HG03520 (cell line): ENCODE results near the gene TH.

ENCODE experiments used
- ATAC-seq: cut with Tn5 transposase; IDR thresholded peaks from one replicate; pipeline ENCODE4 v1.9.1; 2021; ENCODE audit warnings: mild to moderate bottlenecking, moderate library complexity; ENCODE audit not compliant: unreplicated experiment

TH gene

DNA sequence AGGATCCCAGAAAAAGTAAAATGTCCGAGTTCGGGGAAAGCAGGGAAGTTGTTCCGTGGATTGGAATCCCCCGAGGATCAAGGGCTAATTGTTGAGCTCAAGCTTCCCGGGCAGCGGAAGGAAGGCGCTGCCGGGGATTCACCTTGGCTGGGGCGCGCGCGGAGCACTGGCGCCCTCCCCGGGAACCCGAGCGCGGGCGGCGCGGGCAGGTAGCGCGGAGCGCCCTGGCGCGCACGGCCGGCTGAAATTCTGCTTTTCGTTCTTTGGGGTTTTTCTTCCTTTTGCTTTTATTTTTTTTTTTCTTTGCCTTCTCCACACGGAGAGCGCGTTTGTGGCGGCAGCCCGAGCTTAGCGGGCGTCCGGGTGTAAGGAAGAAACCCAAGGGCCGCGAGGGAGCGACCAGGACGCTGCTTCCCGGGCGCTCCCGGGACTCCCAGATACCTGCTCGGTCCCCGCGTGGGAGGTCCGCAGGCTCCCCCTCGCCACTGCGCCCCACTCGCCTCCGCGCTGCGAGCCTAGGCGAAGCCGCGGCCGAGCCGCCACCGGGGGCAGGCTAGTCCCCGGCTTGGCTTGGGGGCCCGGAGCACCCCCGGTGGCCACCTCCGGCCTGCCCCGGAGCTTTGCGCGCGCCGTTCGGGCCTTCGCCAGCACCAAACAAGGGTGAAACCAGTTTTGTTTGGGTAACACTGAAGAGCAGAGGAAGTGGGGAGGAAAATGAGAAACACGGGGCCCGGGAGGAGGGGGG is 27.6 kb downstream of the TH start:
- no peak for ATAC-seq

DNA sequence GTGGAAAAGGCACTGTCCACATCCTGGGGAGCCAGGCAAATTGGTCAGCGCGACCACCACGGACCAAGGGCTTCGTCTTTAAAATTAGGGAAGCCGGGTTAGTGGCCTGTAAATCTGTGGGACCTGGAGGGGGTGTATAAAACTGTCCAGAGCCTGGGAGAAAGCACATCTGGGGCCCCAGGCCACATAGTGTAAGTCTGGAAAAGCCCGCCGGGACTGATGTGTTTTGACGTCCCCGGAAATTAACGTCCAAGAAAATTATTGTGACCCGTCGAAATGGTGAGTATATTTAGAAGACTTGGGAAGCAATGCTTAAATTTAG is 28.2 kb downstream of the TH start:
- ATAC-seq = no peak

DNA sequence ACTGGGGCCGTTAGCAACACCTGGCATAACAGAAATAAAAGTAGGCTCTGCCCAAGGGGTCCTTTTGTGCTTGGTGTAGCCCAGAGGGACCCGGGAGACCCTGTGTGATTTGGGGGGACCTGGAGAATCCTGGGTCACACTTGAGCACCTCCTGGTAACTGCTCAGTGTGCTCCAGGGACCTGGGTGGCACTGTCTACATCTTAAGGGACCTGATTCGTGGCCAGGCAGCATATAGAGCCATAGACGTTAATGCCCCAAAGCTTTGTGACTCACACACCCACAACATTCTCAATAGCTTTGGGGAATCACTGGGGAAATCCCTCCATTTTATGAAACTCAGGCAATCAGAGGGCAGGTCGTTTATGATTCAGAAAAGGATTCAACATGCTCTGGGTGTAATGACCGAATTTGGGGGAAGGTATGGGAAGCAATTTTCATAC is 28.8 kb downstream of the TH start:
- no peak for ATAC-seq

DNA sequence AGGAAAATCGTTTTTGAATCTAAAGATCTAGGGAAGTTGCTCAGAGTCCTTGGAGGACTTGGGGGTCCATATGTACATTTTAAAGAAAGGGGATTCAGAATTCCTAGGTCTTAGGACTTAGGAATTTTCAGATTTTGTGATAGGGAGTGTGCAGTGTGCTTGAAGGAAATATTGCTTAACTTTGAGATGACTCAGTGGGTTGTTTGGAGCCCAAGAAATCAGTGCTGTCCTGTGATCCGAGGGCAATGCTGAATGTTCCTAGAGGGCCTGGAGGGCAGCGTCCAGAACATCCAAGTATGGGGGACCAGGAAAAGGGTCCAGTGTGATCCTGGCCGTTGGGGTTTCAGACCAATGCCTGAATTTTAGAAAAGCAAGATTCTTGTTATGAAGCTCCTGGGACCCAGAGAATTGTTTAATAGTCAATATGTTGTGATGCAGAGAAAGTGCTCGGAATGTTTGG is 29.3 kb downstream of the TH start:
- no peak for ATAC-seq

DNA sequence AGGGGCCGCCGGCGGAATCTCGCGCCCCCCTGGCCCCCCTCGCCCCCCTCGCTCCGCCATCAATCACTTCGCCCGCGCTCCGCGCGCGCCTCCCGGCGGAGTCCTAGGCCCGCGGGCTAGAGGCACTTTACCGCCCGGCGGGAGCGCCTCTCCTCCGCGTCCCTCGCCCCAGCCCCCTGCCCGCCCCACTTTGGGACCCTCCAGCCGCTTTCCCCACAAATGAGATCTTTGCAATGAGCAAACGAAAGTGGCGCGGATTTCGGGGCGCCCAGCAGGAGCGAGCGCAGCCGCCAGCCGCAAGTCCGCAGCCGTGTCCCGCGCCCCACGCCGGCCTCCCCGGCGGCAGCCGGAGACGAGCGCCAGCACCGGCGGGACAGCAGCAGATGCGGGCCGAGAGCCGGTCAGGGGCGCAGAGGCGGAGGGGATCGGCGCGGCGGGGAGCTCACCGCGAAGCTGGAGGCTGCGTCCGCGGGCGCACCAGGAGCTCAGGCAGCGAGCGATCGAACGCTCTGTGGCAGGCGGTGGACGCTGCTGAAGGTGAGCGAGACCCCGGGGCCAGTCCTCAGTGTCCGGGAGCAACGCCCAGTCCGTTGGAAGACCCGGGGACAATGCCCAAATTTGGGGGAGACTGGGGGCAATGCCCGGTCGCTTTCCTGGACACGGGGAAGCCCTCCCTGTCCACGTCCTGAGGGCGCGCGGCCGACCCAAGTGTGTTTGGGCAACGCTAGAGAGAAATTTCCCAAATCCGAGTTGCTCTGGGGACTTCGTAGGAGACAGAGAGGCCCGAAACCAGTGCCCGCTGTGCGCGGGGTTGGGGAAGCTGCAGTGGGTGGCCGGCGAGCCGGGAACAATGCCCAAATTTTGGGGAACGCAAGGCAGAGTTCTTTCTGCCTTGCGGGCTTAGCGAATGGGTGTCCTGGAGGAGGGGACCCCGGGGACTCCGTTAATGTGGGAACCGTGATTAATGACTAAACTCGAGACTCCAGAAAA is 30.9 kb downstream of the TH start:
- no peak for ATAC-seq

DNA sequence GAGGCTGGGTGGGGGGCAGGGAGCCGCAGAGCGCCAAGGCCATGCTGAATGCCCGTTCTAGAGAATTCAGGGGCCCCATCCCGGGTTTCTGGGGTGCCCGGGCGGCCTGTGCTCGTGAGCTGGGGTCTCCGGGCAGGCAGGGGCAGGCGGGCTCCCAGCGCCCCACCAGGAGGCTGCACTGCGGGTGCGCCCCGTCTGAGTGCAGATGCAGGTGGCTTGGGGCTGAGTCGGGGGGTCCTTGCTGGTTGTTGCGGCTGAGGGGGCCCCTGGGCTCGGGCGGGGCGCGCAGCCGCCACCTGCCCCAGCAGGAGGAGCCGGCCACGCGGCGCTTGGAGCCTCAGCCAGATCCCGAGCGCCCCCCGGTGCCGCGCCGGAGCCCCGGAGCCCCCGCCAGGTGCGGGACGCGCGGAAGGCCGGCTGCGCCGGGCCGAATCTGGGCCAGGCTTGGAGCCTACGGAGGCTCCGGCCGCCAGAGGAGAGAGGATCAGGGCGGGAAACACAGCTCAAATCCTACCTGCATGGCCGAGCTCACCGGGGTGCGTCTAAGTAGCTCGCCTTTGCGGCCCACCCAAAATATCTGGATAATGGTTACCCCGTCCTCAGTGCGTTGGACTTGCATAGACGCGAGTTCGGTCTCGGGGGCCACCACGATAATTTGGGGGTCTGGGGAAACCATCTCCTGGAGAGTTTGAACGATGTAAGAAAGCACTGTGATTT is 31.8 kb downstream of the TH start:
- no peak for ATAC-seq

DNA sequence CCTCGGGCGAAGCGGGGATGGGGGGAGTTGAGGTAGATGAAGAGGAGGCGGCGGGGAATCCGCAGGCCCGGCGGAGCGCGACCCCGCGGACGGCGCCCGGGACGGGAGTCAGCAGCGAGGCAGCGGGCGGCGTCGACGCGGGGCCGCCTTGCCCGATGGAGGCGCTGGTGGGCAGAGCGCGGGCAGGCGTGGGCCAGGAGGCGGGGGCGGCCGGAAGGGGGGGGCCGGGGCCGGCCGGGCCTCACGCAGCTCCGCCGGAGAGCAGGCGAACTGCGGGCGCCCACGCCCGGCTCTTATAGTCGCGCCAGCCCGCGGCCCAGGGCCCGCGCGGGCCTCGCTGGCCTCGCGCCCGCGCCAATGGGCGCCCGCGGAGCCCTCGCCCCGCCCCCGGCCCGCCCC is 32.5 kb downstream of the TH start, which contains the start of gene IGF2:
Gene IGF2 (minus strand): TSS at position 267 of the 399 bp plus-strand sequence. CDS start 3,866 bp downstream, outside the sequence.
- no peak for ATAC-seq

DNA sequence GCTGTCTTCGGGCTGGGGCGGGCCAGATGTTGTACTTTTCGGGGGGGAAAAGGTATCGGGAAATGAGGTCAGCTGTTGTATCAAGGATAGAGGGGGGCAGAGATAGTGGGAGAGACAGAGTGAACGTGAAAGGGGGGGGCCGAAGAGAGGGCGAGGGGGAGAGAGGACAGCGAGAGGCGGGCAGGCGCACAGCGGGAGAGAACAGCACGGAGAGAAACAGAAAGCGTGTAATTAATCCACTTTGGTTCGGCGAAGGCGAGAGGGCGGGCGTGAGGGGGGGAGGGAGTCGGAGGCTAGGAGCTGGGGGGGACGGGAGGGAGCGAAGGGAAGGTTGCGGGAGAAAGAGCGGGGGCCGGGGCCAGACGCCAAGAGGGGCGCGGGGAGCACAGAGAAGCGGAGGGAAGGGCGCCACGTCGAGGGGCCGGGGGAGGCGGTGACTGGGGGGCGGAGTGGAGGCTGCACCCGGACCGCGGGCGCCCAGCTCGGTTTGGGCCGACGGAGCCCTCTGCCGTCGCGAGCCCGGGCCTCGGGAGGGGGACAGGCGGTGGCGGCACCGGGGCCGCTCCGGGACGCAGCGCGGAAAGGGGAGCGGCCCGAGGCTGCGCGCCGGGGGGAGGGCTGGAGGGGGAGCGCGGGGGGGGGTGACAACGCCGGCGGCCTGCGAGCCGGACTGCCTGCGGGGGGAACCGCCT is 33.0 kb downstream of the TH start:
- no peak for ATAC-seq

DNA sequence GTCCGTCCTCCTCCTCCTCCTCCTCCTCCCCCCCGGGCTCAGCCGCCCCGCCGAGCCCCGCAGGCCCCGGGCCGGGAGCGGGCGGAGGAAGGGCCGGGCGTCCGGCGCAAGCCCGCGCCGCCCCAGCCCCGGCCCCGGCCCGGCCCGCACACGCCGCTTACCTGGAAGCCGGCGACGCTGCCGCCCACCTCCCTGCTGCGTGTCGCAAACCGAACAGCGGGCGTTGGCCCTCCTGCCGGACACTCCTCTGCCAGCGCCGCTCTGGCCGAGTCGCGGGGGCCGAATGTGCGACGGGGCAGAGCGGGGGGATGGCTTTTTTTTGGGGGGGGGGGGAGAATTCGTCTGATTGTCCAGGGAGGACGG is 33.6 kb downstream of the TH start:
- no peak for ATAC-seq

DNA sequence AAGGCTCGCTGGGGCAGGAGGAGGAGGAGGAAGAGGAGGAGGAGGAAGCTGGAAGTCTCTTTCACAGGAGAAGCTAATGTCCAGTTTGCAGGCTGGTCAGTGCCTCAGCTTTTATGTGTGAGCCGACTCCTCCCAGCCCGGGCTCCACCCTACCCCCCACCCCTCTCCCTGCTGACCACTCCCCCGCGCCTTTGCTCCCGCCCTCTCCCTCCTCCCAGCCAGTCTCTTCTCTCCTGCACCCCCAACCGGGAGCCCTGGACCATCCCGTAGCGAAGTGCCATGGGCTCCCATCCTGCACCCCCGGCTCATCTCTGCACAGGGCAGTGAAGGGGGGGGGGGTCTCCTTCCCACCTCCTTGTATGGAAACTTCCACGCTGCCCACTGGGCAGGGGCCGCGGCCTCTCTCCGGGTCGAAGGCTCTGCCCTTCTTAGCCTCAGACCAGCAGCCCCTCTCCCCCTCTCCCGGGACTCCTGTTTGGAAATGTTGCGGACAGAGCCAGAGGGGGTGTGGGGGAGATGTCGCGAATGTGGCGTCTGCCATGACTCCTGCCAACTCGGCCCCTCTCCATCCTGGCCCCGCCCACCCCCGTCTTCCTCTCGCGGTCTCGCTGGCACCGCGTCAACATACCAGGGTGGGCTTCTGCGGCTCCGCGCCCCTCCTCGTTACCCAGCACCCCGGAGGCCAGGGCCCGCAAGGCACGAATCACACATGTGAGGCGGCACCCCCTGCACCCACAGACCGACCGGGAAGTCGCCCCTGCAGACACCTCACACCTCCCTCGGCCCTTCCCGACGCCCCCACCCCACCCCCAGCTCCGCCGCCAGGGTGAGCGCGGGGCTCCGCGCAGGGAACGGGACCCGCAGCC is 34.2 kb downstream of the TH start:
- ATAC-seq = no peak

DNA sequence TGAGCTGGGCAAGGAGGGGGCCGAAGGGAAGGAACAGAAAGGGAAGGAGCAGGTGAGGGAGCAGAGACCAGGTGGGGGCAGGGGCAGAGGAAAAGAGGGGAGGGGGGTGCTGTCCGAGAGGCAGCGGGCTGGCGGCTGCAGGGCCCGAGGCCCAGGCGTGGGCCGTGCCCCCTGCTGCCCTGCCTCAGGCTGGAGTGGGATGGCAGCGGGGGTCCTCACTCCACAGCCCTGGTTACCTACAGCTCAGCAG is 34.7 kb downstream of the TH start:
- no peak for ATAC-seq

DNA sequence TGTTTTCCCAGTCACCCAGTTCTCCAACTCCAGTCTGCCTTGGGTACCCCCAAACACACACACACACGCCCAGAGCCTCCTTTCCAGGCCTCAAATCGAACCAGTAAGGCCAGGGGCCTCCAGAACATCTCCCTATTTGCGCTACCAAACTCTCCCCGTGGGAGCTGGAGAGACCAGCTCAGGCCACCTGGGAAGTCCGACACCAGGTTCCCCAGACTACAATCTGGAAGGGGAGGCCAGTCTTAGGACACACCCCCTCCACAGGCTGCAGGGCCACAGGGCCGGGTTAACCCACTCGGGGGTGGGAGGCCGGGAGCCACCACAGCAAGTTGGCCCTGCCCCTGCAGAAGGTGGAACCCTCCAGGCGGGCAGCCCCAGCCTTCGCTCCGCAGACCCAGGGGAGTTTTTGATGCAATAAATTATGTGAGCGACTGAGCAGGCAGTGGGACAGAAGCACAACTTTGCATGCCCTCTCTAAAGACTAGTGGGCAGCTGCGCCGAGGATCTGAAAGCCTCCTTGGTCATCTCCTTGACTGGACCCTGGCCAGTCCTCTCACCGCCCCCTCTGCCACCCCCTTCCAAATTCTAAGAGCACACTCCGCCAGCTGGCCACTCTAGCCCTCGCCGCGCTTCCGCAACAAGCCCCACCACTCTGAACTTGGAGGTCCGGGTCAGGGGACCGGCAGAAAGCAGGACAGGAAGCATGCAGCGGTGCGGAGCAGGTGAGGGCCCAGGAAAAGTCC is 35.2 kb downstream of the TH start:
- ATAC-seq = no peak

DNA sequence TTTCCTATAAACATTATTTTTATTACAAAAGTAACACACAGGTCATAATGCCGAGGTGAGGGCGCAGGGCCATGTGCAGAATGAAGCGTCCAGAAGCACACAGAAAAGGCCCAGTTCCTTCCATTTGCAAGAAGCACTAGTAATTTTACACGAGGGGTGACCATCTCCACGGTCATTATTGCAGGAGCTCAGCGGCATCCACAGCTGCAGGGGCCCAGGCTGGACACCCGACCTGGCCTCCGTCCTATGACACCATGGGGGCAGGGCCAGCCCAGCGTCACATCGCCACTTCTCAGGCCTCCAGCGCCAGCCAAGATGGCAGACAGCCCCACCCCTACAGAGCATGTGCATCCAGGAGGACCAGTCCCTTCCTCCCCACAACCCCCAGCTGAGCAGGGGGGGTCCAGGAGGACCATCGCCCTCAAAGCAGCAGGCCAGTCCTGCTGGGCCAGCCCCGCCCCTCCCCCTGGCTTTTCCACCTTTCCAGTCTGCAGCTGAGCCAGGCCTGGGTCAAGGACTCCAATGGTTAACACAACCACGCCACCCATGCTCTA is 35.9 kb downstream of the TH start:
- no peak for ATAC-seq

DNA sequence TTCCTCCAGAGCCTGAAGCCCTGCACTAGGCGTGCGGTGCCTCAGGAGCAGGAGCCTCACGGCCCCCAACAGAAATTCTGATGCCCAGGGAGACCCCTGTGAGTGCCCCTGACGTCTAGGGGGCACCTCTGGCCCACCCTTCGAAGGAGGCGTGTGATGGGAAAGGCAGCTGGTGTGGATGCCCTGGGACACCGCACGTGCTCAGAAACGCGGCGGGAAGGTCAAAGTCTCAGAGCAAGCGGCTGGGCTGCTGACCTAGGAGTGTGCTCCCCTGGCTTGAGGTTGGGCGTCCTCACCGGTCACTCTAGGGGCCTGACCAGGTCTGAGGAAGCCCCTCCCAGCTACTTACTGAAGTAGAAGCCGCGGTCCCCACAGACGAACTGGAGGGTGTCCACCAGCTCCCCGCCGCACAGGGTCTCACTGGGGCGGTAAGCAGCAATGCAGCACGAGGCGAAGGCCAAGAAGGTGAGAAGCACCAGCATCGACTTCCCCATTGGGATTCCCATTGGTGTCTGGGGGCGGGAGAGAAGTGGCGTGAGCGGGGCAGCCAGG is 36.5 kb downstream of the TH start:
- no peak for ATAC-seq

DNA sequence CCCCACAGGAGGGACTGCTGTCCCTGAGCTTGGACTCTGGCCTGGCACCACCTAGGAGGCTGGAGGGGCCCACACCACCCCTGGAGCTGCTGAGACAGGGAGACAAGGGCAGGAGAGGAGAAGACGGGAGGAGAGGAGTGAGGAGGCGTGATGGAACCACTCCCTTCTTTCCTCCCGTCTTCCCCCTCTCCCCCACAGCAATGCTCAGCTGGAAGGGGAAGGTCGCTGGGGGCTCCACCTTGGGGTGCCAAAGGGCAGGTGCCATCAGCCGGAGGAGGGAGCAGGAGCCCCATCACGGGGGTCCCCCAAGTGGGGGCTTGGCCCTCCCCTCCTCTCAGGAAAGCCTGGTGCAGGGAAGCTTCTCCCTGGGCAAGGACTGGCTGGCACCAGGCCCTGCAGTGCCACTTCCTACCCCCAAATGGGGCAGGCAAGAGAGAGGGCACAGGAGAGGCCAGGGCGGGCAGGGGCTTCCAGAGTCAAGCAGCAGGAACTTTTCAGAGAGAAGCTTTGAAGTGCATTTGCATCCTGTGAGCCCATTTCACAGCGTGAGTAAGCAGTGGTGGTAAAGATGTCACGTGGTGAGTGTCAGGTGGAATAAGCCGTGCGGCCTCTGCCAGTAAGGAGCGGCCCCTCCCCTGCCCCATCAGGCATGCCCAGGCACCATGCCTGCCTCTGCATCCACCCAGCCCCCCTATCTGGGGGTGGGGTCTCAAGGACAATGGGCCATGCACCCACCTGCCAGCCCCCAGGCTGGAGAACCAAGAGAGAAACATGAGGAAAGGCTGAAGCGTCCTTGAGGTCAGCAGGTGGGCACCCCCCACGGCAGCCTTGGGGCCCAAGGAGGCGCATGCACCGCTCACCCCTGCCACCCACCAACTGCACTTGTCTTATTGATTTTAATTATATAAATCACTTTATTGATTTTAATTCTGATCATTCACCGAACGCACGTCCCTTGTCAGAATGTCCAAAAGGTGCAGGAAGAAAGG is 37.3 kb downstream of the TH start:
- no peak for ATAC-seq

DNA sequence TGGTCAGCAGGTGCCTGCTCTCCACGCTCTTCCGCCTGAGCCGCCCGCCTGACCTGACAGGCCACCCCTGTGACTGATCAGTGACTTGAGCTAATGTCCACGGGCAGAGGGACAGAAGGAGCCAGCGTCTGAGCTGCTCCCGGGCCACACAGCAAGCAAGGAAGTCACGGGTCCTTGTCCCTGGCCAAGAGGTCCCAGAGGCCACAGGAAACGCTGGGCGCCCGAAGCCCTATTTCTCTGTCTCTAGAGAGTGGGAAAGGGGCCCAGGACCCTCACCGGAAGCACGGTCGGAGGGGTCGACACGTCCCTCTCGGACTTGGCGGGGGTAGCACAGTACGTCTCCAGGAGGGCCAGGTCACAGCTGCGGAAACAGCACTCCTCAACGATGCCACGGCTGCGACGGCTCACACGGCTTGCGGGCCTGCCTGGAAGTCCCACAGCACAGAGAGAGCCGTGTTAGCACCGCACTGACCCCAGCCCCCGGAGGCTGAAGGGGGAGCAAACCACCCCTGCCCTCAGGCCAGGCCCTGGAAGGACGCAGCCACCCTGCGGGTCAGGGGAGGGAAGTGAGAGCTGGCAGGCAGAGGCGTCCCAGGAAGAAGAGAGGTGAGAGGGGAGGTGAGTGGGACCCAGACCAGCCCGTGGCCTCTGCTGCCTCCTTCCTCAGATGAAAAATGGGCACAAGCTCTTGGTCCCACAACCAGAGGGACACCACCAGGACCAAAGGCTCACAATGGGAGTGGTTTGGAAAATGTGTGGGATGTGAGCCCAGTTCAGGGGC is 38.2 kb downstream of the TH start:
- no peak for ATAC-seq

DNA sequence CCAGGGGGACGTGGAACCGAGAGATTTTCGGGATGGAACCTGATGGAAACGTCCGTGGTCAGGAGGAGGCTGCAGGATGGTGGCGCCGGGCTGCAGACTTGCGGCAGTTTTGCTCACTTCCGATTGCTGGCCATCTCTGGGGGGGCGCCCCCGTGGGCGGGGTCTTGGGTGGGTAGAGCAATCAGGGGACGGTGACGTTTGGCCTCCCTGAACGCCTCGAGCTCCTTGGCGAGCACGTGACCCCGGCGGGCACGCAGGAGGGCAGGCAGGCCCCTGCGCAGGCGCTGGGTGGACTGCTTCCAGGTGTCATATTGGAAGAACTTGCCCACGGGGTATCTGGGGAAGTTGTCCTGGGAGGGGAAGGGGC is 38.8 kb downstream of the TH start:
- ATAC-seq = no peak
